ENCODE results near the gene NCOA3. TPM values are rescaled to one million over a fixed set of nuclear protein-coding genes. Genes with fewer than 3 reads are reported as not detected.

The NCOA3 gene
- total RNA-seq, 2 experiments from 2014 or later, result 76.4 to 83.4 TPM

- Mint-ChIP-seq H3K4me3 (no peak overlapping the region), H3K9me3 (ENCODE audit: low read depth) (no peaks in the 10 kb centered on the region), H3K36me3 (ENCODE audit: low read depth) (no peaks in the 10 kb centered on the region), H3K4me1 (peaks cover 10% of the 10 kb centered on the region), H3K27me3 (no peaks in the 10 kb centered on the region), H3K27ac (no peak overlapping the region)
- no peak for ATAC-seq
- POLR2A ChIA-PET, result no interaction called here
- DNase-seq, result no peak
- intact Hi-C loops (cut with DNase I, micrococcal nuclease), result no loop called here
- CTCF ChIA-PET, result no interaction called here
Measured at GRCh38 chr20:47699818-47700217, 198.1 kb downstream of the NCOA3 start.

- ChIA-PET POLR2A (no interaction called here), CTCF (no interaction called here)
- DNase-seq (no peak), ATAC-seq (no peak)
- no peak overlapping the region for H3K4me3 Mint-ChIP-seq
- no peaks in the 10 kb centered on the region for H3K9me3 Mint-ChIP-seq (ENCODE audit: low read depth)
- intact Hi-C loops (cut with DNase I, micrococcal nuclease), result no loop called here
- H3K27me3 Mint-ChIP-seq, result no peaks in the 10 kb centered on the region
- H3K4me1 Mint-ChIP-seq, result peaks cover 5% of the 10 kb centered on the region
- no peak overlapping the region for H3K27ac Mint-ChIP-seq
- no peaks in the 10 kb centered on the region for H3K36me3 Mint-ChIP-seq (ENCODE audit: low read depth)
Measured at GRCh38 chr20:47700327-47700726, 198.6 kb downstream of the NCOA3 start.

GRCh38 chr20:47701612-47702011, 199.9 kb downstream of the NCOA3 start:
- DNase-seq, result no peak
- H3K36me3 Mint-ChIP-seq (ENCODE audit: low read depth), result no peaks in the 10 kb centered on the region
- no peak overlapping the region for H3K4me3 Mint-ChIP-seq
- H3K4me1 Mint-ChIP-seq, result no peaks in the 10 kb centered on the region
- CTCF ChIA-PET, result no interaction called here
- no peak for ATAC-seq
- no peaks in the 10 kb centered on the region for H3K27me3 Mint-ChIP-seq
- no peaks in the 10 kb centered on the region for H3K9me3 Mint-ChIP-seq (ENCODE audit: low read depth)
- POLR2A ChIA-PET, result no interaction called here
- H3K27ac Mint-ChIP-seq, result no peak overlapping the region
- intact Hi-C loops (cut with DNase I, micrococcal nuclease), result no loop called here

- CTCF ChIA-PET, result interaction anchor here (0.6 to 0.7 kb wide), 2 partner anchors 243 to 1375 kb away, joined by 3 read pairs; no protein-coding TSS in a partner anchor
- no peaks in the 10 kb centered on the region for H3K36me3 Mint-ChIP-seq (ENCODE audit: low read depth)
- no peak for DNase-seq
- intact Hi-C loops (cut with DNase I, micrococcal nuclease), result no loop called here
- H3K27me3 Mint-ChIP-seq, result peaks cover 3% of the 10 kb centered on the region
- POLR2A ChIA-PET, result interaction anchor here (0.7 kb wide), 1 partner anchor 192 kb away, joined by 4 read pairs; no protein-coding TSS in a partner anchor
- no peak for ATAC-seq
- H3K9me3 Mint-ChIP-seq (ENCODE audit: low read depth), result no peaks in the 10 kb centered on the region
- H3K27ac Mint-ChIP-seq, result no peak overlapping the region
- no peak overlapping the region for H3K4me3 Mint-ChIP-seq
- no peaks in the 10 kb centered on the region for H3K4me1 Mint-ChIP-seq
Measured at GRCh38 chr20:47703748-47704147, 202.1 kb downstream of the NCOA3 start.

DNA sequence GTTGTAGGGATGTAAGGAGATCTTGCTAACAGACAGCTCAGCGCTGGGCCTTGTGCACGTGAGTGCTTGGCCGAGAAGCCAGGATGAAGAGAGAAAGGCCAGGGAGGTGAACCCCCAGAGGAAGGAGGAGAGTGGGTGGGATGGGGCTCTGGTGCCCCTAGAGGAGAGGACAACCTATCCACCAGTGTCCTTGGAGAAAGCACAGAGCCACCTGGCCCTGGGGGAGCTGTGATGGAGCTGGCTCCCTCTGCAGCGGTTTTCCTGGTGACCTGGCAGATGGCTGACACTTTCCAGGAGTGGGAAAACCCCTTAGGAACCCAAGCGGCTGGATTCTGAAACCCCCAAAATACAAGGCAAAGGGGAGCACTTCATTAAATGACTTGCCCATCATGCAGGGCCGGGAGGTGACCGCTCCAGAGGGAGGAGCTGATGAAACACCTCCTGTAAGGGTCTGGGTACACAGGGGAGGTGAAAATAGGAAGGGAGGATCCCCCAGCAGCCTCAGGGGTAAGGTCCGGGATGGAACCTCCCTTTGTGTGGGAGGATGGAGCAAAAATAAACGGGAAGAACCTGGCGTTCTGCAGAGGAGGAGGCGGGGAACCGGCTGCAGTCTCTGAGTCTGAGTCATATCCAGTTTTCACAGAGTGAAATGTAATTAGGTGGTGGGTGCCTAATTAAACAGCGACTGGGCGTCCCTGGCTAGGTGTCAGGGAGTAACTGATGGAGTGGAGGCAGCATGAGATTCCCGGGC, 203.2 kb downstream of the NCOA3 start:
- H3K27ac Mint-ChIP-seq, result no peak overlapping the region

GRCh38 chr20:47705497-47705856, 203.8 kb downstream of the NCOA3 start:
- H3K4me1 Mint-ChIP-seq, result no peaks in the 10 kb centered on the region
- ATAC-seq (no peak), DNase-seq (no peak)
- H3K36me3 Mint-ChIP-seq (ENCODE audit: low read depth), result no peaks in the 10 kb centered on the region
- no peaks in the 10 kb centered on the region for H3K9me3 Mint-ChIP-seq (ENCODE audit: low read depth)
- POLR2A ChIA-PET, result no interaction called here
- H3K4me3 Mint-ChIP-seq, result no peak overlapping the region
- H3K27me3 Mint-ChIP-seq, result peaks cover 5% of the 10 kb centered on the region
- intact Hi-C loops (cut with DNase I, micrococcal nuclease), result no loop called here
- CTCF ChIA-PET, result no interaction called here
- no peak overlapping the region for H3K27ac Mint-ChIP-seq

More for the DNA sequence above, 203.2 kb downstream of the NCOA3 start:
- intact Hi-C loops (cut with DNase I, micrococcal nuclease), result no loop called here
- H3K36me3 Mint-ChIP-seq (ENCODE audit: low read depth), result no peaks in the 10 kb centered on the region
- ATAC-seq (no peak), DNase-seq (no peak)
- H3K9me3 Mint-ChIP-seq (ENCODE audit: low read depth), result no peaks in the 10 kb centered on the region
- ChIA-PET CTCF (no interaction called here), POLR2A (no interaction called here)
- H3K27me3 Mint-ChIP-seq, result peaks cover 5% of the 10 kb centered on the region
- no peak overlapping the region for H3K4me3 Mint-ChIP-seq
- H3K4me1 Mint-ChIP-seq, result no peaks in the 10 kb centered on the region

GRCh38 chr20:47706345-47706744, 204.7 kb downstream of the NCOA3 start:
- POLR2A ChIA-PET, result no interaction called here
- H3K36me3 Mint-ChIP-seq (ENCODE audit: low read depth), result no peaks in the 10 kb centered on the region

More at GRCh38 chr20:47706345-47706744, 204.7 kb downstream of the NCOA3 start:
- ATAC-seq (no peak), DNase-seq (no peak)
- intact Hi-C loops (cut with DNase I, micrococcal nuclease), result no loop called here
- Mint-ChIP-seq H3K4me1 (no peaks in the 10 kb centered on the region), H3K4me3 (no peak overlapping the region), H3K27ac (no peak overlapping the region), H3K9me3 (ENCODE audit: low read depth) (no peaks in the 10 kb centered on the region), H3K27me3 (peaks cover 5% of the 10 kb centered on the region)
- CTCF ChIA-PET, result no interaction called here

Other genes starting within 250 kb of the NCOA3 start
- gene ZMYND8, start 145.2 kb upstream of the NCOA3 start, total RNA-seq, result 10 to 100 TPM; 33.7 to 50.3 TPM

Data from activated CD4-positive, alpha-beta T cell treated with anti-CD3 and anti-CD28 coated beads for 36 hours (primary cell).